Measurements from ENCODE around the gene PIP4K2B. TPM values are rescaled to one million over a fixed set of nuclear protein-coding genes. Genes with fewer than 3 reads are reported as not detected.

Gene PIP4K2B
- total and polyA plus RNA-seq, 2 of the 8 experiments (the other 6 are each of a cell fraction or from before 2014, with no cell fraction given) = 21.5 to 57.8 TPM

GRCh38 chr17:38716368-38717005 is 82.9 kb downstream of the PIP4K2B start:
- WGBS, 2 experiments (ENCODE audit: extremely low coverage in 1 of 2, insufficient coverage in 1 of 2, insufficient read length in 1 of 2, insufficient replicate concordance in 2 of 2, low coverage in 1 of 2, low lambda C conversion rate in 2 of 2, missing lambda C conversion rate in 1 of 2) = 88% methylated on average over 15 of the region's 18 CpGs; no CpG with 5 or more reads in 1 of the 2 experiments
- CTCF ChIA-PET (ENCODE audit: partially characterized antibody) = interaction anchor here (0.6 to 7.9 kb wide), 12 partner anchors 9 to 1028 kb away, joined by 3 to 49 read pairs (median 4); partner anchors contain the start of gene EPOP
- H4K20me1 ChIP-seq (replicated peaks in 1 of 2; ENCODE audit: control insufficient read depth in 1 of 2, insufficient read depth in 2 of 2, low read length in 2 of 2) = no peaks in the 10 kb centered on the region
- TF ChIP-seq CTCF (IDR thresholded peaks at IDR 0.05; ENCODE audit: control extremely low read depth in 1 of 3, insufficient read depth in 1 of 3, low read depth in 1 of 3, low read length in 3 of 3) (no peak), CHD2 (IDR thresholded peaks at IDR 0.05; ENCODE audit: low read length) (no peak), CEBPB (IDR thresholded peaks at IDR 0.05; ENCODE audit: low read depth, low read length) (no peak), CBX8 (IDR thresholded peaks at IDR 0.05; ENCODE audit: borderline replicate concordance, low read depth, low read length) (no peak), EGR1 (IDR thresholded peaks at IDR 0.05; ENCODE audit: borderline replicate concordance, low read depth, low read length) (no peak), CTBP2 (IDR thresholded peaks at IDR 0.05; ENCODE audit: borderline replicate concordance, insufficient read depth, insufficient read length, low read length) (no peak), JUN (IDR thresholded peaks at IDR 0.05; ENCODE audit: low read depth, low read length) (no peak), CREB1 (IDR thresholded peaks at IDR 0.05) (no peak), JUND (IDR thresholded peaks at IDR 0.05; ENCODE audit: low read length) (no peak), SP2 (IDR thresholded peaks at IDR 0.05; ENCODE audit: low read length) (no peak)

More at GRCh38 chr17:38716368-38717005, 82.9 kb downstream of the PIP4K2B start:
- Histone ChIP-seq H3K27ac (ENCODE audit: low read depth, low read length) (no peak overlapping the region), H4K91ac (replicated peaks; ENCODE audit: insufficient read length, low read length) (peak overlapping the region; percentile 89), H2AK5ac (ENCODE audit: low read depth, low read length) (no peak overlapping the region), H3K56ac (replicated peaks; ENCODE audit: insufficient read length, low read depth, low read length) (no peak overlapping the region), H2AFZ (ENCODE audit: low read length) (no peak overlapping the region), H3K36me3 (ENCODE audit: control insufficient read depth in 2 of 4, insufficient read depth in 4 of 4, low read length in 3 of 4) (no peaks in the 10 kb centered on the region), H3K4me2 (ENCODE audit: insufficient read depth in 1 of 2, low read depth in 2 of 2, low read length in 2 of 2) (peak overlapping the region in 1 of 2 experiments; percentile 61; a peak in 2 of 4 replicates), H3K9ac (replicated peaks in 1 of 4; ENCODE audit: extremely low read depth in 1 of 4, low read depth in 3 of 4, low read length in 3 of 4) (no peak overlapping the region), H2BK120ac (replicated peaks; ENCODE audit: low read depth, low read length) (no peak overlapping the region), H2BK5ac (ENCODE audit: low read depth, low read length) (no peak overlapping the region), H3K18ac (ENCODE audit: extremely low read depth, low read length) (no peak overlapping the region; the same call in 1 of the 2 replicates), H2BK12ac (ENCODE audit: low read depth, low read length) (peak overlapping the region; percentile 39; the same call in 1 of the 2 replicates), H3K79me1 (ENCODE audit: low read depth, low read length) (no peaks in the 10 kb centered on the region), H3K23ac (ENCODE audit: insufficient read length) (no peak overlapping the region), H3K9me3 (ENCODE audit: insufficient read depth in 2 of 2, low read depth in 1 of 2, low read length in 1 of 2) (no peaks in the 10 kb centered on the region), H3K4me1 (replicated peaks in 1 of 4; ENCODE audit: control insufficient read depth in 3 of 4, insufficient read depth in 4 of 4, low read length in 3 of 4) (peaks cover 14 to 43% (median 29%) of the 10 kb centered on the region in 4 experiments), H3K27me3 (replicated peaks in 1 of 4; ENCODE audit: control insufficient read depth in 3 of 4, extremely low read depth in 1 of 4, insufficient read depth in 3 of 4, low read length in 3 of 4) (peaks cover 0 to 14% (median 8%) of the 10 kb centered on the region in 4 experiments; a peak in 6 of 7 replicates), H3K14ac (ENCODE audit: insufficient read length) (no peak overlapping the region), H3K23me2 (ENCODE audit: low read depth, low read length) (peaks cover 2% of the 10 kb centered on the region; the same call in 1 of the 2 replicates), H3K79me2 (ENCODE audit: control insufficient read depth in 1 of 2, insufficient read depth in 2 of 2, low read length in 2 of 2) (no peaks in the 10 kb centered on the region), H2BK15ac (ENCODE audit: low read length) (peak overlapping the region; percentile 81; the same call in 1 of the 2 replicates), H4K5ac (ENCODE audit: insufficient read length, low read depth, low read length) (no peak overlapping the region), H4K8ac (ENCODE audit: extremely low read depth, insufficient read depth, low read length) (no peak overlapping the region), H3K4me3 (ENCODE audit: extremely low read depth in 1 of 4, insufficient read depth in 2 of 4, low read depth in 3 of 4, low read length in 4 of 4) (peak overlapping the region in 1 of 4 experiments; percentile 33; a peak in 1 of 8 replicates), H3K4ac (replicated peaks; ENCODE audit: insufficient read length, low read depth, low read length) (no peak overlapping the region), H2BK20ac (ENCODE audit: low read length) (0 out of 2 replicates have a peak overlapping the region, but pooled peaks have one; percentile 48)
- POLR2A ChIA-PET (ENCODE audit: partially characterized antibody) = interaction anchor here (0.8 to 3.9 kb wide), 8 partner anchors 8 to 153 kb away, joined by 3 to 38 read pairs (median 4); partner anchors contain the start of genes CISD3, MLLT6 and RPL23
- no peak for DNase-seq (ENCODE audit: low read depth in 1 of 2, low spot score in 2 of 2)
- FAIRE-seq = no peak

Measured in H1 (cell line).